GM04504 (cell line): ENCODE results near the gene HNRNPUL1.
A peak's percentile ranks its signal among the peaks of the same experiment; 100 is the strongest.
"Not testable (repeated sequence)": the region's sequence is repeated elsewhere in the genome, so short reads cannot be mapped to it uniquely, and the experiment has no call there.

ENCODE experiments used
- DNase-seq: peaks from one replicate; pipeline ENCODE4 v3.0.0-alpha.2; 2012; ENCODE audit warnings: low read depth

Gene HNRNPUL1

DNA sequence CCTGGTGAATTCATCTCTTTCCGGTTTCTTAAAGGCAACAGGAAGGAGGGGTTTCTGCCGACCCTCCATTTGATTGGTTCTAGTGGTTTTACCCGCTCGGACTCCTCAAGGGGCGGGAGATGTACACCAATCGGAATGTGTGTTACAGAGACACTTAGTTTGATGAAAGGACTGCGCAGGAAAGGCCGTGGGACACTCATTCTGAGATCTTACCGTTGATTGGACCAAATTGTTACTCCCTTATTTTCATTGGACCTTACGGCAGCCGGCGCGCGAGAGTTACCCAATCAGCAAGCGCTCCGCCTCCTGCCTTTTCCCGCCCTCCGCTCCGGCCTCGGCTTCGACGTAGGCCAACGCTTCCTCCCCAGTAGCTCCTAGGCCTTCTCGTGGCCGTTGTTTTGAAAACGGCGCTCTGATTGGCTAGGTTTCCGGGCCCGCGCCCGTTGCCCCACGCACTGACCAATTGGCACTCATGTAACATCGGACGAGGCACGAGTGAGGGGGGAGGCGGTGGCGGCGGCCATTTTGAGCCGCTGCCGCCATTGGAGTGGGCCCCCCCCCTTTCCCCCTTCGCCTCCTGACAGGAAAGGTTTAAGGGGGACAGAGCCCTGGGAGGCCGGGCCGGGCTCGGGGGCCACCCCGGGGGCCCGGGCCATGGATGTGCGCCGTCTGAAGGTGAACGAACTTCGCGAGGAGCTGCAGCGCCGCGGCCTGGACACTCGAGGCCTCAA is at the start of gene HNRNPUL1:
TSS of gene HNRNPUL1 (plus strand) at position 523 of the 731 bp plus-strand sequence. CDS start at position 655, 132 bp downstream.
- peak; percentile 100 for DNase-seq

DNA sequence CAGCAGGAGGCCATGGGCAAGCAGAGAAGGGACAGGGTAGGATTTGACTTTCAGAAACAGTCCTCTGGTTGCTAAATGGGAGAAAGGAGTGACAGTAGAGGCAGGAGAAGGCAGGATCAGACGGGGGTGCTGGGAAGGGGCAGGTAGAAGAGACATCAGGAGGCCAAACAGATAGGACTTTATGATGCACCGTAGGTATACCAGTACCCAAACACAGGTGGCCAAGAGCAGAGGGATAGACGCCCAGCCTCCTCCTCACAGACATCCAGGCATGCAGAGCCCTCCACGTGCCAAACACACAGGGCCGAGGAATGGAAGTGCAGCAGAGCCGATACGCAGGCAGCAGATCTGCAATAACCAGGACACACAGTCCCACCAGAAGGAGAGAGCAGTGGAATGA is 46.4 kb upstream of the HNRNPUL1 start:
- no peak for DNase-seq

DNA sequence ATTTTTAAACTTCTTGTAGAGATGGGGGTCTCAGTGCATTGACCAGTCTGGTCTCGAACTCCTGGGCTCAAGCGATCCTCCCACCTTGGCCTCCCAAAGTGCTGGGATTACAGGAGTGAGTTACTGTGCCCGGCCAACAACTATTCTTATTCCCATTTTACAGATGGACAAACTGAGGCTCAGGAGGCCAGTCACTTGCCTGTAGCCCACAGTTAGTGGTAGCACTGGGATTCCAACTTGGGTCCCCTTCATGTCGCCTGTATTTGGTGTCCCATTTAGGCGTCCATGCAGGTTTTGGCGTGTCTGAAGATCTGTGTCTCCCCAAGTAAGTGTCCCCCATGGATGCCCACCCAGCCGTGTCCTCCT is 45.9 kb upstream of the HNRNPUL1 start:
- DNase-seq, result no peak

DNA sequence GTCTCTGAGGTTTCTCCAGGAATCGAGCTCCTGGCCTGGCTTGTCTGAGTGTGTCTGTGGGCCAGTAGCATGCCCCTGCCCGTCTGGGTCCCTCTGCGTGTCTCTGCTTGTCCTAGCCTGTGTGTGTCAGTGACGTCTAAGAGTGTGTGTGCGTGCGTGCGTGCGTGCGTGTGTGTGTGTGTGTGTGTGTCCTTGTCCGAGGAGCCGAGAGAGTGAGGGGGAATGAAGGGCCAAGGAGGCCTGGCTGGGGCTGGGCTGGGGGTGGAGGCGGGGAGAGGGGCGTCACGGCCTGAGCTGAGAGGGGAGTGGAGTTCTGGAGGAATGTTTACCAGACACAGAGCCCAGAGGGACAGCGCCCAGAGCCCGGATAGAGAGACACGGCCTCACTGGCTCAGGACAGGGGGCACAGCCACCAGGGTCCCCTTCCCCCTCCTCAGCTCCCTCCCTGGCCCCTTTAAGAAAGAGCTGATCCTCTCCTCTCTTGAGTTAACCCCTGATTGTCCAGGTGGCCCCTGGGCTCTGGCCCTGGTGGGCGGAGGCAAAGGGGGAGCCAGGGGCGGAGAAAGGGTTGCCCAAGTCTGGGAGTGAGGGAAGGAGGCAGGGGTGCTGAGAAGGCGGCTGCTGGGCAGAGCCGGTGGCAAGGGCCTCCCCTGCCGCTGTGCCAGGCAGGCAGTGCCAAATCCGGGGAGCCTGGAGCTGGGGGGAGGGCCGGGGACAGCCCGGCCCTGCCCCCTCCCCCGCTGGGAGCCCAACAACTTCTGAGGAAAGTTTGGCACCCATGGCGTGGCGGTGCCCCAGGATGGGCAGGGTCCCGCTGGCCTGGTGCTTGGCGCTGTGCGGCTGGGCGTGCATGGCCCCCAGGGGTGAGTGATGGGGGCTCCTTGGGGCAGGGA is 45.3 kb upstream of the HNRNPUL1 start, which contains the start of gene AXL:
TSS of gene AXL (plus strand) at position 609 of the 893 bp plus-strand sequence. CDS start at position 779, 170 bp downstream.
- DNase-seq, result peak; percentile 69

DNA sequence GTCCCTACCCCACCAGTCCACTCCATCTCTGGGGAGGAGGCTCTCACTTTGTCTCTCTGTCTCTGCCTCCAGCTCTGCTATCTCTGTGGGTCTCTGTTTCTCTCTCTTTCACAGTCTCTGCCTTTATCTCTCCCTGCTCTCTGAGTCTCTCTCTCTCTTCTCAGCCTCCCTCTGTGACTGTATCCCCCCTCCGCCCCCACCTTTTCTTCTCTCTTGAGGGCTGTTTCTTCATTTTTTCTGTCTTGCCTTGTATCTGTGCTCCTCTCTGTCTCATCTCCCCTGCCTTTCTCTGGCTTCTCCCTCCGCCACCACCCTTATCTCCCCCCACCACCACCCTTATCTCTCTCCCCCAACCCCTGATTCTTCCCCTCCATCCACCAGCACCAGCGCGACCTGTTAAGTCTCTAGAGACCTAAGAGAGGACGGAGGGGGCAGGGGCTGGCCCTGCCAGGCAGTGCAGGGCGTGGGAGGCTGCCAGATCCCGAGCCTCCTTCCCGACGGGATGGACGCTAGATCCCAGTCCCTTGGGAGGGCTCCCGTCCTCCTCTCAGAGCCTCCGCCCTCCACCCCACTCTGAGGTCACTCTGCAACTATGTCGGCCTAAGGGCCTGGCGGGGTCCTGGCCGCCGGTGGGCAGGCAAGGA is 44.1 kb upstream of the HNRNPUL1 start:
- DNase-seq, result no peak

DNA sequence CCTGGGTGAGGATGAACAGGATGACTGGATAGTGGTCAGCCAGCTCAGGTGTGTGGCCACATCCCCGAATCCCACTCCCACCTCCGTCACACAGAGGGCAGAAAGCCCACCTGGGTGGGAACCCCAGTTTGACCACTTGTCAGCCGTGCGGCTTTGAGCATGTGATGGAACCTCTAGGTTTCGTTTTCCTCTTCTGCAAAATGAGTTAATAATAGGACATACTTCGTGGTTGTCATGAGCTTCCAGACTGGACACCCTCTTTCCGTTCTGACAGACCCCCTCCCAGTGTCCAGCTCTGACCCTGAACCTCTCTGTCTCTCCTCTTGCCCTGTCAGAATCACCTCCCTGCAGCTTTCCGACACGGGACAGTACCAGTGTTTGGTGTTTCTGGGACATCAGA is 43.4 kb upstream of the HNRNPUL1 start:
- DNase-seq, result no peak

DNA sequence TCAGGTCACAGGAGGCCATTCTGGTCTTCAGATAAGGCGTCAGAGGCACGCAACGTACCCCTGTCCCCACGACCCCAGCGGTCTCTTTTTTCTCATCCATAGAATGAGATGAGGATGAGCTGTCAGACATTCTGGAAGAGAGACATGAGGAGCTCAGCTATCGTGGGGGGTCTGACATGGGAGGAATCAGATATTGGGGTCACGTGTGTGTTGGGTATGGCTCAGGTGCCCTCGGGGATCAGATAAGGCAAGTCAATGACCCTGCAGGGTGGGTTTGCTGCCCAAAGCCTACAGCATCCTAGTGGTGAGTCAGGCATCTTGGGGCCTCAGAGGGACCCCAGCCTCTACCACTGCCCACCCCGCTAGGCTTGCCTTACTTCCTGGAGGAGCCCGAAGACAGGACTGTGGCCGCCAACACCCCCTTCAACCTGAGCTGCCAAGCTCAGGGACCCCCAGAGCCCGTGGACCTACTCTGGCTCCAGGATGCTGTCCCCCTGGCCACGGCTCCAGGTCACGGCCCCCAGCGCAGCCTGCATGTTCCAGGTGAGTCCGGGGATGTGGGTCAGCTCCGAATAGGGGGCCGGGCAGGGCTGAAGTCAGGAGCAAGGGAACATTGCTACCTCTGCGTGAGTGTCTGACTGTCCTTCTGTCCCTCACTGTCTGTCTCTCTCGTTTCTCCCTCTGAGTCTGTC is 42.5 kb upstream of the HNRNPUL1 start:
- DNase-seq, result no peak

DNA sequence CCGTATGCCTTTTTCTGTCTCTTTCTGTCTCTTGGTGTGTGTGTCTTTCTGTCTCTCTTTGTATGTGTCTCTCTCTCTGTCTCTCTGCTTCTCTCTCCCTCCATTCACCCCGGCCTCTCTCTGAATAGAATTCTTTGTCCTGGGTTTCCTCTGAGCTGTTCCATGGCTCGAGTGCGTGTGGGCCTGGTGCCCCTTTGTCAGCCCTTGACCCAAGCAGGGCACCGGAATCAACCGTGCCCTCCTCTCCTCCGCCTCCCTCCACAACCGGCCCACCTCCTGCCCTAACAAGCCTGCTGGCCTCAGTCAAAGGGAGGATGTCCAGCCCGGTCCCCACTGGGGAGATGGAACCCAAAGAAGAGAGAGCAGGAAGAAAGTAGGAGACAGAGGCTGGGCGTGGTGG is 41.9 kb upstream of the HNRNPUL1 start:
- DNase-seq, result no peak

DNA sequence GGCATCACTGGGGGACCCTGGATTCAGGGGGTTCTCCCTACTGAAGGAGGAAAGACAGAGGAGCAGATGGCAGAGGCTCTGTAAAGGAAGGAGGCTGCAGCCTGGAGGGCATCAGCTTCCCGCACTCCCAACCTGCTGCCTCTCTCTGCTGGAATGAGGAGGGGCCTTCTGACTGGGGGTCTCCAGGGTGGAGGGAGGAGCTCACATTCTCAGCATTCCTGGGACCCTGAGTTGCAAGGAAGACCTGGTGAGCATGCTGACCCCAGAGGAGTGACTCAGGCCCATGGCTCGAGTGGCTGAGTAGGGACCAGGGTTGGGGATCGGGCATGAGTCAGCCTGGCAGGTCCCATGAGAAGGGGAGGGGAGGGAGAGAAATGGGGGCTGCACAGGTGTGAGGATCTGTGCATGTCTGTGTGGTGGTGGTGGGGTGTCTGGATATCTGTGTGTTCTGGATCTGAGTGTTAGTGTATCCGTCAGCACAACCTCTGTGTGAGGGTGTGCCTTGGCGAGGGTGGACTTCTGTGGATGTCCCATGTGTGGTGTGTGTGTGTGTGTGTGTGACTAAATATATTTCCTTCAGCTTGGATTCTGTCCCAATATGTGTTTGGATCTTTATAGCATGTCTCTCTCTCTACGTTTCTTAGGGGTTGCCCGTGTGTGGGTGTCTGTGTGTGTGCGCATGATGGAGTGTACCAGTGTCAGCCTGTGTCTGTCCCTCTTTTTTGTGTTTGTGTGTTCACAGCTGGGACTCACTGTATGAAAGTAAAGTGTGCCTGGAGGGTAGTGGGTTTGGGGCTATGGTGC is 40.5 kb upstream of the HNRNPUL1 start:
- peak; percentile 62 for DNase-seq

DNA sequence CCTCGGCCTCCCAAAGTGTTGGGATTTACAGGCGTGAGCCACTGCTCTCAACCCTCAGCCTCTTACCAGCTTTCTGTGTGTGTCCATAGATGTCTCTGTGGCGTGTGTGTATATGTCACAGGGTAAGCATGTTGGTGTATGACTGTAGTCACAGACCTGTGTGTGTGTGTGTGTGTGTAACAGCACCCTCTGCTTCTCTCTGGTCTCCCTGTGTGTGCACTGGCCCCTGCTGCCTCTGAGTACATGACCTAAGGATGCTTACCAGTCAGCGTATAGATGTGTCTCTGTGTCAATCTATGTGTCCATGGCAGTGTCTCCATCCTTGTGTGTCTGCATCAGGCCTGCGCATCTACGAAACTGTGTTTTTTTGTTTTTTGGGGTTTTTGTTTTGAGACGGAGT is 39.5 kb upstream of the HNRNPUL1 start:
- no peak for DNase-seq

DNA sequence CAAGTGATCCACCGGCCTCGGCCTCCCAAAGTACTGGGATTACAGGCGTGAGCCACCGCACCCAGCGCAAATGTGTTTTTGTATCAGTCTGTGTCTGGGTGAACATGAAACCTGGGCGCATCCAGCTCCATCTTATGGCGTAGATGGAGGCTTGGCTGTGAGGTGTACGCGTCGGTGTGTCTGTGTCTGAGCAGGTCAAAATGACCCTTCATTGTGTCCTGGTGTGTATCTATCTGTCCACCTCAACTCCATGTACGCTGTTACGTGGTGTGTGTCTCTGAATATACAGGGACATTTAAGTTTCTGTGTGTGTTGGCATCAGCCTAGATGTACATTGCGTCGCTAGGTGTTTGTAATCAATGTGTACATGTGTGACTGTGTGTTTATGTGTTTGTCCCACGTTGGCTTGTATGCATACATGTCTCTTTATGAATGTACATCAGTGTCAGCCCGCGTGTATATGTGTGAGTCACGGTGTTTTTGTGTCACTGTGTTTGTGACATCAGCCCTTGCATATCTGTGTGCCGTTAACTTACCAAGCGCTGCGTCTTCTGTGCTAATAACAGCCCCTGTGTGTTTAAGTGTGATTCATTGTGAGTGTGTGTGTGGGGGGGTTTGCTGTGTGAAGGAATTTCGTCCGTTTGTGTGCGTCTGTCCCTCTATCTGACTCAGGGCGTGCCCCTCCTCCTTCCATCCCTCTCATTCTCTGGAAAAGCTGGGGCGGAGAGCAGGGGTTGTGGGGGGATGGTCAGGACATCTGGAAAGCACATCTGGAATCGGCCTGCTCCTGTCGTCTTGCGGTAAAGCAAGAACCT is 38.7 kb upstream of the HNRNPUL1 start:
- DNase-seq, result peak; percentile 97

DNA sequence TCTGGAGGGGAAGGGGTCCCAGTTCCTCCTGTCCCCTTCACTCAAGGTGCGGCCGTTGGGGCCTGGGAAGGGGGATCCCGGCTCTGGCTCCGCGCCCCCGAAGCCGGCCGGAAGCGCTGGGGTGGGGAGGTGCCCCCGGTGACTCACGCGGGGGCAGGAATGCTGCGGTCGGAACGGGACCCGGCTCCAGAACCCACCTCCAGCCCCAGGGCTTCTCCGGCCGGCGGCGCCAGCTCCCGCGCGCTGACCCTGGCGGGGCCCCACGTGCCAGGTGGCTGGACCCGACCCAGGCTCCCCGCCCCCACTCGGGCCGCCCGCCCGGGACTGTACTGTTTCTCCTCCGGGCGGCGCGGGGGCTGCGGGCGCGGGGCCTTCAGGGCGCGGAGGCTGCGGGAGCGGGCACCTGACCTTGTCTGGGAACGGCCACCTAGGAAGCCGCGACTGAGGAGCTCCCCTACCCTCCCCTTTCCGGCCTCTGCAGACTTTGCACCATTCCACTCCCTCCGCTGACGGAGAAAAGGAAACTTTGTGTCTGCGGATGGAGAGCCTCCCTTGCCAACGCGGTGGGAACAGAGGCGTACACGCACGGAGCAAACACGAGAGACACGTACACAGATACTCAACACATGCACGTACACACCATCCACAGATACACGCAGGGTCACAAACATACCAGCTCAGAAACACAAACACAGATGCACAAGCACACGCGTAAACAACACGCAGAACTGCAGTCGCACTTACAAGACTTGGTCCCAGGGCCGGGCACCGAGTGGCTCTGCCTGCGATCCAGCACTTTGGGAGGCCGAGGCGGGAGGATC is 37.9 kb upstream of the HNRNPUL1 start:
- peak; percentile 85 for DNase-seq

DNA sequence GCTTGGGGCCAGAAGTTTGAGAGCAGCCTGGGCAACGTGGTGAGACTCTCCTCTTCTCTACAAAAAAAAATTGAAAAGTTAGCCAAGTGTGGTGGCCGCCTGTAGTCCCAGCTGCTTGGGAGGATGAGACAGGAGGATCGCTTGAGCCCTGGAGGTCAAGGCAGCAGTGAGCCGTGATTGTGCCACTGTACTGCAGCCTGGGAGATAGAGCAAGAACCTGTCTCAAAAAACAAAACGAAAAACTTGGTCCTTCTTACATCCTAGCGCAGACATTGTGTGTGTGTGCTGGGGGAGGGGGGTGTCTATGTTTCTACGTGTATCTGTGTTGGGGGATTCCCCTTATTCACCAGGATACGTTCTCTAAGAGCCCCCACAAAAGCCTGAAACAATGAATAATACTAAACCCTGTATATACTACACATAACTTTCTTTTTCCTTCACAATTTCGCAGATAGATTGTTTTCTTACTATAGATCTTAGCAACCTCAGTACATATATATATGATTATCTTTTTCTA is 37.2 kb upstream of the HNRNPUL1 start:
- no peak for DNase-seq

DNA sequence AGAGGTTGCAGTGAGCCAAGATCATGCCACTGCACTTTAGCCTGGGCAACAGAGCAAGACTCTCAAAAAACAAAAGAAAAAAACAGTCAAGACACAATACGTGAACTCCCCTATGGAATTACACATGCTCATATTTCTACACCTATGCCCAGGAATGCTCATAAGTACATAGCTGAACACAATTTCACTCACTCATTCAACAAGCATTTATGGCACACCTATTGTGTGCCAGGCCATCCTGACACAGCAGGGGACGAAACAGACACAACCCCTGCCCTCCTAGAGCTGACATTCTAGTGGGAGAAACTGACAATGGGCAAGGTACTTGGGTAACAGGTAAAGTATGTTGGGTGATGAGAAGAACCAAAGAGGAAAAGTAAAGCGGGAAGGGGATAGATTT is 35.7 kb upstream of the HNRNPUL1 start:
- DNase-seq, result no peak

DNA sequence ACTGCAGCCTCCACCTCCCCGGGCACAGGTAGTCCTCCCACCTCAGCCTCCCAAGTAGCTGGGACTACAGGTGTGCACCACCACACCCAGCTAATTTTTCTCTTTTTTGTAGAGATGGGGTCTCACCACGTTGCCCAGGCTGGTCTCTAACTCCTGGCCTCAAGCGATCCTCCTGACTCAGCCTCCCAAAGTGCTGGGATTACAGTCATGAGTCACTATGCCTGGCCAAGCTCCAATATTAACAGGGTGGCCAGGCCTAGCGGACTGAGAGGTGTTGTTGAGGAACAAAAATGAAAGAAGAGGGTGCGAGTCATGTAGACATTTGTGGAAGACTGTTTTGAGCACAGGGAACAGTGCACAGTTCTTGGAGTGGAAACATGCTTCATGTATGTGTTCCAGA is 34.8 kb upstream of the HNRNPUL1 start:
- not testable (repeated sequence) for DNase-seq

DNA sequence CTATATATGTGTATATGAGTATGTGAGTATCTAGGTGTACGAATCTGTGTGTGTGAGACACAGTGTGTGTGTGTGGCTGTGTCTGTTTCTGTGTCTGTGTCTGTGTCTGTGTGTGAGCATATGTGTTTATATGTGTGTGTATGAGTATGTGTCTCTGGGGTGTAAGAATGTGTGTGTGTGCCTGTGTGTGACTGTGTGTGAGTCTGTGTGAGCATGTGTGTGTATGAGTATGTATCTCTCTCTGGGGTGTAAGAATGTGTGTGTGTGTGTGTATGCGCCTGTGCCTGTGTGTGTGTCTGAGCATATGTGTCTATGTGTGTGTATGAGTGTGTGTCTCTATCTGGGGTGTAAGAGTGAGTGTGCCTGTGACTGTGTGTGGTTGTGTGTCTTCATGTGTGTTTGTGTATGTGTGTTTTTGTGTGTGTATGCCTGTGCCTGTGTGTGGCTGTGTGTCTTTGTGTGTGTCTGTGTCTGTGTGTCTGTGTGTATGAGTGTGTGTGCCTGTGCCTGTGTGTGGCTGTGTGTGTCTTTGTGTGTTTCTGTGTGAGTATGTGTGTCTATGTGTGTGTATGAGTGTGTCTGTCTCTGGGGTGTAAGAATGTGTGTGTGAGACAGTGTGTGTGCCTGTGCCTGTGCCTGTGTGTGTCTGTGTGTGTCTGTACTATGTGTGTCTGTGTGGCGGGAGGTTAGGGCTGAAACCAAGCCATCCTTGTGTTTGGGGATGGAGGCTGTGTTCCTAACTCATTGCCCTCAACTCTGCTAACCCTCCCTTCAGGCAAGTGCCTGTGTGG is 33.9 kb upstream of the HNRNPUL1 start:
- no peak for DNase-seq

DNA sequence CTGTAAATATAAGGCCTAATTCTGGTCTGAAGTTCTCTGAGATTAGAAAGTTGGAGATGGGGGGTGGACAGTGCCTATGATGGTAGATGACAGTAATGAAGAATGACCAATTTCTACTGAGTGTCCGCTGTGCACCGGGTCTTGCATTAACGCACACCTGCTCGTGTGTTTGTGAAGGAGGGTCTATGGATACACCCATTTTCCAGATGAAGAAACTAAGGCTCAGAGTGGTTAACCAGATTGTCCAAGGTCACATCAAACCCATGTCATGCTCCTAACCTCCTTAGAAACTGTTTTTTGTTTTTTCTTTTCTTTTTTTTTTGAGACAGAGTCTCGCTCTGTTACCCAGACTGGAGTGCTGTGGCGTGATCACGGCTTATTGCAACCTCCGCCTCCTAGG is 31.5 kb upstream of the HNRNPUL1 start:
- DNase-seq, result no peak

DNA sequence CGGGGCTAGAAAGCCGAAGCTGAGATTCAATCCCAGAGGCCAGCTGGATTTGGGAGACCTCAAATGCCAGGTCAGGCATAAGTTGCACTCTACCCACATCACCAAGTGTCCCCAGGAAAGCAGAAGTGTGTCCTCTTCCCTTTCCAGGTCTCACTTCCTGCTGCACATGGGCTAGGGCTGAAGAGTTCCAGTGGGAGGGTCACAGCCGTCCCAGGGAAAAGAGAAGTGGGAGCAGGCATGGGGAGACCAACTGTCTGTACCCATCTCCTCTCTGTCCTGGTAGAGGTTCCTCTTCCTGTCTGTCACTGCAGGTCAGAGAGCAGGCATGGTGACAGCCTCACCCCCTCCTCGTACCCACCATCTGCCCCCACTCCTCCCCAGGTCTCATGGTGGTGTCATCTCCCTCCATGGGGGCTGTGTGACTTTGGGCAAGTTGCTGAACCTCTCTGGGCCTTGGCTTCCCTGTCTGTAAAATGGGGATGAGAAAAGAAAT is 30.4 kb upstream of the HNRNPUL1 start:
- DNase-seq, result no peak
